Neural cell (in vitro differentiated cells): Measurements from ENCODE around the gene TRPM5.

Experiments used
- EP300 ChIP-seq: fragments of 450-650 bp; conservative IDR thresholded peaks from 2 replicates; pipeline ENCODE4 v1.6.1; 2014; ENCODE audit warnings: antibody characterized with exemption, mild to moderate bottlenecking, moderate library complexity; ENCODE audit not compliant: poor library complexity, severe bottlenecking
- SMC3 ChIP-seq: fragments of 450-650 bp; conservative IDR thresholded peaks from 2 replicates; pipeline ENCODE4 v1.6.1; 2014; ENCODE audit warnings: antibody characterized with exemption, mild to moderate bottlenecking, moderate library complexity; ENCODE audit not compliant: poor library complexity
- TF ChIP-seq, protein P1 (sequence below): fragments of 450-650 bp; IDR thresholded peaks from 2 replicates; pipeline ENCODE4 v1.5.1; 2014; ENCODE audit warnings: antibody characterized with exemption, mild to moderate bottlenecking, moderate library complexity; ENCODE audit not compliant: poor library complexity, severe bottlenecking

DNA sequence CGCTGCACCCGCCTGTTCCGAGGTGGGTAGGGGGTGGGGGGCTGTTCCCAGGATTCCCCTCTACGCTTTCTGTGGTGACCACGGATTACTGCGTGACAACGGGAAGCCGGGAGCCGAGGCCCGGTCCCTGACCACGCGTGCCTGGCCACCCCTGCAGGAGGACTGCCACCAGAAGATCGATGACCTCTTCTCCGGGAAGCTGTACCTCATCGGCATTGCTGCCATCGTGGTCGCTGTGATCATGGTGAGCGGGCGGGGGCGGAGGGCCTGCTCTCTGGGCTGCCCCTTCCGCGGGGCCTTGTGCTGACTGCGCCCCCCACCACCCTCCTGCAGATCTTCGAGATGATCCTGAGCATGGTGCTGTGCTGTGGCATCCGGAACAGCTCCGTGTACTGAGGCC, 47.8 kb downstream of the TRPM5 start:
- TF ChIP-seq EP300 (no peak), SMC3 (no peak)
- TF ChIP-seq, protein P1, sequence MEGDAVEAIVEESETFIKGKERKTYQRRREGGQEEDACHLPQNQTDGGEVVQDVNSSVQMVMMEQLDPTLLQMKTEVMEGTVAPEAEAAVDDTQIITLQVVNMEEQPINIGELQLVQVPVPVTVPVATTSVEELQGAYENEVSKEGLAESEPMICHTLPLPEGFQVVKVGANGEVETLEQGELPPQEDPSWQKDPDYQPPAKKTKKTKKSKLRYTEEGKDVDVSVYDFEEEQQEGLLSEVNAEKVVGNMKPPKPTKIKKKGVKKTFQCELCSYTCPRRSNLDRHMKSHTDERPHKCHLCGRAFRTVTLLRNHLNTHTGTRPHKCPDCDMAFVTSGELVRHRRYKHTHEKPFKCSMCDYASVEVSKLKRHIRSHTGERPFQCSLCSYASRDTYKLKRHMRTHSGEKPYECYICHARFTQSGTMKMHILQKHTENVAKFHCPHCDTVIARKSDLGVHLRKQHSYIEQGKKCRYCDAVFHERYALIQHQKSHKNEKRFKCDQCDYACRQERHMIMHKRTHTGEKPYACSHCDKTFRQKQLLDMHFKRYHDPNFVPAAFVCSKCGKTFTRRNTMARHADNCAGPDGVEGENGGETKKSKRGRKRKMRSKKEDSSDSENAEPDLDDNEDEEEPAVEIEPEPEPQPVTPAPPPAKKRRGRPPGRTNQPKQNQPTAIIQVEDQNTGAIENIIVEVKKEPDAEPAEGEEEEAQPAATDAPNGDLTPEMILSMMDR: no peak
